IPS-NIHi7 (cell line): ENCODE data around the gene TMEM82.

Source experiments
- DNase-seq: peaks from one replicate; pipeline ENCODE4 v3.0.0; 2012; ENCODE audit warnings: mixed read lengths; ENCODE audit errors: extremely low spot score

TMEM82 gene

GRCh38 chr1:15785683-15786082 lies 43.4 kb downstream of the TMEM82 start:
- DNase-seq = no peak

- DNase-seq = no peak
Observed at GRCh38 chr1:15786581-15786980, 44.3 kb downstream of the TMEM82 start.

GRCh38 chr1:15788624-15789301 lies 46.5 kb downstream of the TMEM82 start:
- DNase-seq = no peak

- DNase-seq = no peak
Observed at GRCh38 chr1:15796086-15796462, 53.8 kb downstream of the TMEM82 start.
